Left lung (tissue), 10 donors: ENCODE data around the gene CDH13. TPM values are rescaled to one million over a fixed set of nuclear protein-coding genes. Genes with fewer than 3 reads are reported as not detected.

Experiments used
- ATAC-seq: fragments of 200-7000 bp; cut with Tn5 transposase; one replicate; pipeline ENCODE4 v1.9.1; 2020; ENCODE audit warnings: moderate library complexity
- DNase-seq, 4 donors: peaks; one replicate each; pipeline ENCODE4 v3.0.0-alpha.2; 2013 to 2020
- H3K27ac ChIP-seq, 2 donors: fragments of 200-600 bp; sonication (generic) in 1 of 2; one replicate each; pipeline versions ENCODE4 v1.5.0 to v1.8.0; 2020 to 2021
- H3K27me3 ChIP-seq, 2 donors: fragments of 200-600 bp; sonication (generic) in 1 of 2; one replicate each; pipeline versions ENCODE4 v1.5.0 to v1.8.0; 2020 to 2021
- H3K36me3 ChIP-seq, 2 donors: fragments of 200-600 bp; sonication (generic) in 1 of 2; one replicate each; pipeline versions ENCODE4 v1.5.0 to v1.8.0; 2020 to 2021
- H3K4me1 ChIP-seq, 2 donors: fragments of 200-600 bp; one replicate each; pipeline ENCODE4 v1.8.0; 2021
- H3K4me3 ChIP-seq, 2 donors: fragments of 200-600 bp; sonication (generic) in 1 of 2; one replicate each; pipeline versions ENCODE4 v1.5.0 to v1.8.0; 2020 to 2021; ENCODE audit warnings: mild to moderate bottlenecking in 1 of 2
- H3K9me3 ChIP-seq, 2 donors: fragments of 200-600 bp; sonication (generic) in 1 of 2; one replicate each; pipeline versions ENCODE4 v1.5.0 to v1.8.0; 2020 to 2021
- CTCF ChIP-seq, 2 donors: fragments of 200-600 bp; sonication (generic) in 1 of 2; IDR thresholded peaks; one replicate each; pipeline versions ENCODE4 v1.5.0 to v1.8.0; 2021; ENCODE audit warnings: antibody characterized with exemption in 2 of 2
- intact Hi-C, 2 donors: fragments of 100-400 bp; cut with DNase I; formaldehyde crosslinking; loops; one replicate each; pipeline versions ENCODE4 v1.11.2 to v1.14.2; 2022
- polyA plus RNA-seq, 6 donors: library from polyadenylated mRNA; unstranded; fragments of 120-200 nt; gene quantifications; one replicate each; pipeline ENCODE4 v1.2.1, GENCODE V29; 2013; ENCODE audit not compliant: insufficient read length in 6 of 6
- total RNA-seq, 2 donors: library from RNA; stranded (reverse); fragmentation: NEBNext Ultra II Directional; extraction: Animal tissue kit (Norgen Biotek cat#: 25700); gene quantifications; one replicate each; pipeline ENCODE4 v1.2.1, GENCODE V29; 2021
- donor health status: DM: no; HTN: yes; CAD: no.
- donor health status: DM: no; HTN: no; CAD: no.

The CDH13 gene
- total and polyA plus RNA-seq, 8 donors, result 2.7 to 20.3 (median 3.2) TPM

- no peaks in the 10 kb centered on the region for H3K4me1 ChIP-seq
- TF ChIP-seq CTCF (IDR thresholded peaks at IDR 0.05), result no peak
- peaks cover 0 to 19% of the 10 kb centered on the region in 2 donors for H3K27me3 ChIP-seq
- DNase-seq (no peak), ATAC-seq (no peak)
- intact Hi-C loops, result no loop called here
- H3K27ac ChIP-seq, result no peak overlapping the region
- no peaks in the 10 kb centered on the region for H3K36me3 ChIP-seq
- no peak overlapping the region for H3K4me3 ChIP-seq
- H3K9me3 ChIP-seq, result no peaks in the 10 kb centered on the region
These were observed 489.6 kb downstream of the CDH13 start for GRCh38 chr16:83116274-83116892.

- H3K4me3 ChIP-seq, result no peak overlapping the region
- TF ChIP-seq CTCF (IDR thresholded peaks at IDR 0.05), result no peak
- intact Hi-C loops, result no loop called here
- H3K27me3 ChIP-seq, result peaks cover 0 to 8% of the 10 kb centered on the region in 2 donors
- H3K4me1 ChIP-seq, result no peaks in the 10 kb centered on the region
- H3K9me3 ChIP-seq, result no peaks in the 10 kb centered on the region
- H3K27ac ChIP-seq, result no peak overlapping the region
- H3K36me3 ChIP-seq, result no peaks in the 10 kb centered on the region
- DNase-seq, result no peak
- no peak for ATAC-seq
These were observed 491.0 kb downstream of the CDH13 start for GRCh38 chr16:83117810-83118209.

- no peaks in the 10 kb centered on the region for H3K4me1 ChIP-seq
- H3K4me3 ChIP-seq, result no peak overlapping the region
- H3K27ac ChIP-seq, result no peak overlapping the region
- ATAC-seq (no peak), DNase-seq (no peak)
- intact Hi-C loops, result no loop called here
- peaks cover 0 to 2% of the 10 kb centered on the region in 2 donors for H3K27me3 ChIP-seq
- TF ChIP-seq CTCF (IDR thresholded peaks at IDR 0.05), result no peak
- H3K9me3 ChIP-seq, result no peaks in the 10 kb centered on the region
- no peaks in the 10 kb centered on the region for H3K36me3 ChIP-seq
These were observed 491.6 kb downstream of the CDH13 start for GRCh38 chr16:83118365-83118764.

- Histone ChIP-seq H3K4me3 (no peak overlapping the region), H3K9me3 (peaks cover 0 to 18% of the 10 kb centered on the region in 2 donors), H3K4me1 (no peaks in the 10 kb centered on the region), H3K27ac (no peak overlapping the region), H3K36me3 (no peaks in the 10 kb centered on the region), H3K27me3 (no peaks in the 10 kb centered on the region)
- ATAC-seq (no peak), DNase-seq (no peak)
- no peak for TF ChIP-seq CTCF (IDR thresholded peaks at IDR 0.05)
- intact Hi-C loops, result no loop called here
These were observed 499.3 kb downstream of the CDH13 start for GRCh38 chr16:83125999-83126568.

DNA sequence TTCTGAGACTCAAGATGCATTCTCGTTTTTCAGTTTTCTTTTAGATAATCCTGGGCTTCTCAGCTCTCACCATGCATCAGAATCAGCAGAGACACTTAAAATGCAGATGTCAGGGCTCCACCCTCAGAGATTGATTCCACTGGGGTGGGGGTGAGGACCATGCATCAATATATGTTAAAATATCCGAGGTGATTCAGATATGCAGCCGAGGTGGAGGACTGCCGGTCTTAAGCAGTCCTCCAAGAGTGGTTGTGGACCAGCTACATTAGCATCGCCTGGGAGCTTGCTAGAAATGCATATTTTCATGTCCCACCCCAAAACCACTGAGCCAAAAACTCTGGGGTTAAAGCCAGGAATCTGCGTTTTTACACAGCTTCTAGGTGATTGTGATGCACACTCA lies 501.3 kb downstream of the CDH13 start:
- intact Hi-C loops, result no loop called here
- no peak overlapping the region for H3K27ac ChIP-seq
- DNase-seq (no peak), ATAC-seq (no peak)
- no peak overlapping the region for H3K4me3 ChIP-seq
- TF ChIP-seq CTCF (IDR thresholded peaks at IDR 0.05), result no peak
- H3K36me3 ChIP-seq, result no peaks in the 10 kb centered on the region
- H3K27me3 ChIP-seq, result no peaks in the 10 kb centered on the region
- H3K9me3 ChIP-seq, result peaks cover 0 to 18% of the 10 kb centered on the region in 2 donors
- H3K4me1 ChIP-seq, result no peaks in the 10 kb centered on the region
